Measurements from ENCODE around the gene SETD7.

The SETD7 gene

GRCh38 chr4:139547979-139548378 lies 8.0 kb downstream of the SETD7 start:
- TF ChIP-seq SIN3A (IDR thresholded peaks at IDR 0.05; ENCODE audit: borderline replicate concordance, insufficient read depth, low read length), result no peak
- no peak for TF ChIP-seq REST (IDR thresholded peaks at IDR 0.05; ENCODE audit: insufficient read depth in 1 of 2, low read depth in 2 of 2, low read length in 2 of 2)
- TF ChIP-seq FOXP2 (optimal IDR thresholded peaks at IDR 0.05; ENCODE audit: borderline replicate concordance, extremely low read depth, extremely low read length, insufficient read depth), result no peak
- TF ChIP-seq TAF1 (IDR thresholded peaks at IDR 0.05; ENCODE audit: borderline replicate concordance, insufficient read depth, low read length), result no peak
- TF ChIP-seq POLR2AphosphoS5 (IDR thresholded peaks at IDR 0.05; ENCODE audit: low read depth, low read length), result no peak

- no peak for TF ChIP-seq SIN3A (IDR thresholded peaks at IDR 0.05; ENCODE audit: borderline replicate concordance, insufficient read depth, low read length)
- TF ChIP-seq REST (IDR thresholded peaks at IDR 0.05; ENCODE audit: insufficient read depth in 1 of 2, low read depth in 2 of 2, low read length in 2 of 2), result no peak
- TF ChIP-seq TAF1 (IDR thresholded peaks at IDR 0.05; ENCODE audit: borderline replicate concordance, insufficient read depth, low read length), result no peak
- TF ChIP-seq POLR2AphosphoS5 (IDR thresholded peaks at IDR 0.05; ENCODE audit: low read depth, low read length), result no peak
- TF ChIP-seq FOXP2 (optimal IDR thresholded peaks at IDR 0.05; ENCODE audit: borderline replicate concordance, extremely low read depth, extremely low read length, insufficient read depth), result no peak
Measured at GRCh38 chr4:139540632-139541031, 15.4 kb downstream of the SETD7 start.

GRCh38 chr4:139540161-139540560 lies 15.9 kb downstream of the SETD7 start:
- TF ChIP-seq POLR2AphosphoS5 (IDR thresholded peaks at IDR 0.05; ENCODE audit: low read depth, low read length) (no peak), TAF1 (IDR thresholded peaks at IDR 0.05; ENCODE audit: borderline replicate concordance, insufficient read depth, low read length) (no peak), FOXP2 (optimal IDR thresholded peaks at IDR 0.05; ENCODE audit: borderline replicate concordance, extremely low read depth, extremely low read length, insufficient read depth) (no peak), REST (IDR thresholded peaks at IDR 0.05; ENCODE audit: insufficient read depth in 1 of 2, low read depth in 2 of 2, low read length in 2 of 2) (no peak), SIN3A (IDR thresholded peaks at IDR 0.05; ENCODE audit: borderline replicate concordance, insufficient read depth, low read length) (no peak)

- no peak for TF ChIP-seq FOXP2 (optimal IDR thresholded peaks at IDR 0.05; ENCODE audit: borderline replicate concordance, extremely low read depth, extremely low read length, insufficient read depth)
- no peak for TF ChIP-seq POLR2AphosphoS5 (IDR thresholded peaks at IDR 0.05; ENCODE audit: low read depth, low read length)
- no peak for TF ChIP-seq TAF1 (IDR thresholded peaks at IDR 0.05; ENCODE audit: borderline replicate concordance, insufficient read depth, low read length)
- TF ChIP-seq REST (IDR thresholded peaks at IDR 0.05; ENCODE audit: insufficient read depth in 1 of 2, low read depth in 2 of 2, low read length in 2 of 2), result no peak
- TF ChIP-seq SIN3A (IDR thresholded peaks at IDR 0.05; ENCODE audit: borderline replicate concordance, insufficient read depth, low read length), result no peak
Measured at GRCh38 chr4:139537292-139537691, 18.7 kb downstream of the SETD7 start.

GRCh38 chr4:139535871-139536234 lies 20.2 kb downstream of the SETD7 start:
- TF ChIP-seq REST (IDR thresholded peaks at IDR 0.05; ENCODE audit: insufficient read depth in 1 of 2, low read depth in 2 of 2, low read length in 2 of 2) (no peak), FOXP2 (optimal IDR thresholded peaks at IDR 0.05; ENCODE audit: borderline replicate concordance, extremely low read depth, extremely low read length, insufficient read depth) (no peak), TAF1 (IDR thresholded peaks at IDR 0.05; ENCODE audit: borderline replicate concordance, insufficient read depth, low read length) (no peak), SIN3A (IDR thresholded peaks at IDR 0.05; ENCODE audit: borderline replicate concordance, insufficient read depth, low read length) (no peak), POLR2AphosphoS5 (IDR thresholded peaks at IDR 0.05; ENCODE audit: low read depth, low read length) (no peak)
